ENCODE measurements around the gene CHADL.

- TF ChIP-seq, protein P1, sequence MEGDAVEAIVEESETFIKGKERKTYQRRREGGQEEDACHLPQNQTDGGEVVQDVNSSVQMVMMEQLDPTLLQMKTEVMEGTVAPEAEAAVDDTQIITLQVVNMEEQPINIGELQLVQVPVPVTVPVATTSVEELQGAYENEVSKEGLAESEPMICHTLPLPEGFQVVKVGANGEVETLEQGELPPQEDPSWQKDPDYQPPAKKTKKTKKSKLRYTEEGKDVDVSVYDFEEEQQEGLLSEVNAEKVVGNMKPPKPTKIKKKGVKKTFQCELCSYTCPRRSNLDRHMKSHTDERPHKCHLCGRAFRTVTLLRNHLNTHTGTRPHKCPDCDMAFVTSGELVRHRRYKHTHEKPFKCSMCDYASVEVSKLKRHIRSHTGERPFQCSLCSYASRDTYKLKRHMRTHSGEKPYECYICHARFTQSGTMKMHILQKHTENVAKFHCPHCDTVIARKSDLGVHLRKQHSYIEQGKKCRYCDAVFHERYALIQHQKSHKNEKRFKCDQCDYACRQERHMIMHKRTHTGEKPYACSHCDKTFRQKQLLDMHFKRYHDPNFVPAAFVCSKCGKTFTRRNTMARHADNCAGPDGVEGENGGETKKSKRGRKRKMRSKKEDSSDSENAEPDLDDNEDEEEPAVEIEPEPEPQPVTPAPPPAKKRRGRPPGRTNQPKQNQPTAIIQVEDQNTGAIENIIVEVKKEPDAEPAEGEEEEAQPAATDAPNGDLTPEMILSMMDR (IDR thresholded peaks at IDR 0.05; ENCODE audit: low read length), result no peak
- TF ChIP-seq EZH2 (optimal IDR thresholded peaks at IDR 0.05; ENCODE audit: low read depth, low read length), result no peak
These were observed 17.0 kb upstream of the CHADL start for GRCh38 chr22:41257696-41258095.
